H1 (cell line): ENCODE measurements around the gene IQCF5. TPM values are rescaled to one million over a fixed set of nuclear protein-coding genes. Genes with fewer than 3 reads are reported as not detected.

ENCODE experiments used
- CTCF ChIA-PET: fragments of 300-600 bp; sonication (Branson Sonifier 250); formaldehyde crosslinking; loops from one replicate; lab custom pipeline; 2021; ENCODE audit not compliant: partially characterized antibody; lab: Charles Lee
- POLR2A ChIA-PET: fragments of 300-600 bp; sonication (Branson Sonifier 250); formaldehyde crosslinking; loops from one replicate; lab custom pipeline; 2021; ENCODE audit warnings: inconsistent platforms; ENCODE audit not compliant: partially characterized antibody; lab: Charles Lee
- DNase-seq, 2 experiments: peaks; one replicate each; pipeline versions ENCODE4 v3.0.0 to v3.0.0-alpha.2; 2010 to 2022; ENCODE audit warnings: low spot score in 2 of 2, low read depth in 1 of 2, mixed read lengths in 1 of 2
- FAIRE-seq: peaks from 2 replicates; lab custom pipeline; 2011; peaks lifted over from hg19 to GRCh38; lab: Jason Lieb, UNC
- H2AFZ ChIP-seq: 2 replicates; pipeline ENCODE4 v1.8.1; 2012; ENCODE audit warnings: low read length, inconsistent platforms
- H2AK5ac ChIP-seq: 2 replicates; pipeline ENCODE4 v1.6.1; 2013; ENCODE audit warnings: low read depth, low read length
- H2BK120ac ChIP-seq: replicated peaks from 2 replicates; pipeline ENCODE3; 2013; ENCODE audit warnings: low read depth, low read length, inconsistent platforms
- H2BK12ac ChIP-seq: 2 replicates; pipeline ENCODE4 v1.6.1; 2013; ENCODE audit warnings: low read depth, low read length
- H2BK15ac ChIP-seq: 2 replicates; pipeline ENCODE4 v1.6.1; 2013; ENCODE audit warnings: low read length
- H2BK20ac ChIP-seq: 2 replicates; pipeline ENCODE4 v1.6.1; 2013; ENCODE audit warnings: low read length
- H2BK5ac ChIP-seq: 2 replicates; pipeline ENCODE4 v1.6.1; 2013; ENCODE audit warnings: low read depth, low read length
- H3K14ac ChIP-seq: 2 replicates; pipeline ENCODE4 v1.6.1; 2013; ENCODE audit warnings: inconsistent platforms; ENCODE audit not compliant: insufficient read length
- H3K18ac ChIP-seq: 2 replicates; pipeline ENCODE4 v1.6.1; 2013; ENCODE audit warnings: low read length; ENCODE audit errors: extremely low read depth
- H3K23ac ChIP-seq: 2 replicates; pipeline ENCODE4 v1.6.1; 2013; ENCODE audit warnings: inconsistent platforms; ENCODE audit not compliant: insufficient read length
- H3K23me2 ChIP-seq: 2 replicates; pipeline ENCODE4 v1.6.1; 2013; ENCODE audit warnings: low read depth, low read length
- H3K27ac ChIP-seq: 2 replicates; pipeline ENCODE4 v1.6.1; 2011; ENCODE audit warnings: low read depth, low read length, inconsistent platforms
- H3K27me3 ChIP-seq, 4 experiments: replicated peaks in 1 of 4; 1 replicate in 1 of 4; 2 replicates in 3 of 4; pipeline versions ENCODE4 v1.6.1 to v1.8.1; 2011 to 2013; ENCODE audit warnings: low read length in 3 of 4, mild to moderate bottlenecking in 3 of 4, inconsistent platforms in 2 of 4, mixed read lengths in 2 of 4, moderate library complexity in 1 of 4; ENCODE audit not compliant: control insufficient read depth in 3 of 4, insufficient read depth in 3 of 4; ENCODE audit errors: extremely low read depth in 1 of 4
- H3K36me3 ChIP-seq, 4 experiments: 2 replicates each; pipeline versions ENCODE4 v1.6.1 to v1.8.1; 2011 to 2013; ENCODE audit warnings: mild to moderate bottlenecking in 4 of 4, low read length in 3 of 4, moderate library complexity in 2 of 4, control low read depth in 1 of 4, inconsistent platforms in 1 of 4; ENCODE audit not compliant: insufficient read depth in 4 of 4, control insufficient read depth in 2 of 4
- H3K4ac ChIP-seq: replicated peaks from 2 replicates; pipeline ENCODE3; 2013; ENCODE audit warnings: low read length, low read depth, mixed read lengths, inconsistent platforms; ENCODE audit not compliant: insufficient read length
- H3K4me1 ChIP-seq, 4 experiments: replicated peaks in 1 of 4; 1 replicate in 1 of 4; 2 replicates in 3 of 4; pipeline versions ENCODE4 v1.6.1 to v1.8.1; 2011 to 2013; ENCODE audit warnings: low read length in 3 of 4, inconsistent platforms in 2 of 4, mixed read lengths in 1 of 4; ENCODE audit not compliant: insufficient read depth in 4 of 4, control insufficient read depth in 3 of 4
- H3K4me2 ChIP-seq, 2 experiments: 2 replicates each; pipeline versions ENCODE4 v1.6.1 to v1.8.1; 2011 to 2013; ENCODE audit warnings: low read depth in 2 of 2, low read length in 2 of 2, control low read depth in 1 of 2, inconsistent platforms in 1 of 2, mild to moderate bottlenecking in 1 of 2; ENCODE audit not compliant: insufficient read depth in 1 of 2
- H3K4me3 ChIP-seq, 4 experiments: fragments of 200-600, 300-600 bp in 1 of 4; sonication (generic), shearing (Covaris generic), sonication (Bioruptor Twin) in 1 of 4; 2 replicates each; pipeline versions ENCODE4 v1.5.1 to v1.8.1; 2011 to 2016; ENCODE audit warnings: low read length in 4 of 4, low read depth in 3 of 4, control low read depth in 2 of 4, inconsistent platforms in 2 of 4, mild to moderate bottlenecking in 2 of 4, mixed read lengths in 1 of 4, moderate library complexity in 1 of 4; ENCODE audit not compliant: insufficient read depth in 2 of 4; ENCODE audit errors: extremely low read depth in 1 of 4
- H3K56ac ChIP-seq: replicated peaks from 2 replicates; pipeline ENCODE3; 2013; ENCODE audit warnings: low read depth, mild to moderate bottlenecking, mixed read lengths, low read length, inconsistent platforms; ENCODE audit not compliant: insufficient read length
- H3K79me1 ChIP-seq: 2 replicates; pipeline ENCODE4 v1.6.1; 2013; ENCODE audit warnings: low read depth, low read length, control low read depth
- H3K79me2 ChIP-seq, 2 experiments: 2 replicates each; pipeline versions ENCODE4 v1.6.1 to v1.8.1; 2012 to 2013; ENCODE audit warnings: low read length in 2 of 2, mild to moderate bottlenecking in 2 of 2, inconsistent platforms in 1 of 2; ENCODE audit not compliant: insufficient read depth in 2 of 2, control insufficient read depth in 1 of 2
- H3K9ac ChIP-seq, 4 experiments: replicated peaks in 1 of 4; 1 replicate in 1 of 4; 2 replicates in 3 of 4; pipeline versions ENCODE4 v1.6.1 to v1.8.1; 2011 to 2013; ENCODE audit warnings: low read depth in 3 of 4, low read length in 3 of 4, control low read depth in 2 of 4, mild to moderate bottlenecking in 2 of 4, moderate library complexity in 2 of 4, inconsistent platforms in 1 of 4; ENCODE audit errors: extremely low read depth in 1 of 4
- H3K9me3 ChIP-seq, 2 experiments: 2 replicates each; pipeline versions ENCODE4 v1.6.1 to v1.8.1; 2012 to 2013; ENCODE audit warnings: mild to moderate bottlenecking in 2 of 2, moderate library complexity in 2 of 2, control low read depth in 1 of 2, inconsistent platforms in 1 of 2, low read depth in 1 of 2, low read length in 1 of 2, mixed read lengths in 1 of 2; ENCODE audit not compliant: insufficient read depth in 2 of 2
- H4K20me1 ChIP-seq, 2 experiments: replicated peaks in 1 of 2; 2 replicates each; pipeline versions ENCODE3 to v1.8.1; 2011 to 2013; ENCODE audit warnings: inconsistent platforms in 2 of 2, low read length in 2 of 2, mild to moderate bottlenecking in 1 of 2; ENCODE audit not compliant: insufficient read depth in 2 of 2, control insufficient read depth in 1 of 2
- H4K5ac ChIP-seq: 2 replicates; pipeline ENCODE4 v1.6.1; 2013; ENCODE audit warnings: low read length, low read depth, mixed read lengths, inconsistent platforms; ENCODE audit not compliant: insufficient read length
- H4K8ac ChIP-seq: 2 replicates; pipeline ENCODE4 v1.8.0; 2013; ENCODE audit warnings: mild to moderate bottlenecking, moderate library complexity, low read length, inconsistent platforms; ENCODE audit not compliant: insufficient read depth; ENCODE audit errors: extremely low read depth
- H4K91ac ChIP-seq: replicated peaks from 2 replicates; pipeline ENCODE3; 2013; ENCODE audit warnings: low read length, mixed read lengths, inconsistent platforms; ENCODE audit not compliant: insufficient read length
- BCL11A ChIP-seq, 2 experiments: IDR thresholded peaks; one replicate each; pipeline ENCODE4 v1.6.1; 2011; ENCODE audit warnings: low read depth in 2 of 2, low read length in 2 of 2, mild to moderate bottlenecking in 2 of 2
- CBX8 ChIP-seq: fragments of 300-800, 300-1000 bp; sonication (generic); IDR thresholded peaks from 2 replicates; pipeline ENCODE4 v1.7.1; 2016; ENCODE audit warnings: low read depth, low read length, borderline replicate concordance
- E2F6 ChIP-seq: IDR thresholded peaks from 2 replicates; pipeline ENCODE4 v1.6.1; 2012; ENCODE audit warnings: inconsistent platforms
- EZH2 ChIP-seq: fragments of 200-600 bp; sonication (generic); IDR thresholded peaks from 2 replicates; pipeline ENCODE4 v1.7.1; 2012; ENCODE audit warnings: low read depth, mild to moderate bottlenecking, moderate library complexity, low read length, inconsistent platforms; ENCODE audit not compliant: severe bottlenecking
- FOSL1 ChIP-seq: IDR thresholded peaks from 2 replicates; pipeline ENCODE4 v1.6.1; 2011; ENCODE audit warnings: mild to moderate bottlenecking, low read depth, low read length, moderate library complexity; ENCODE audit not compliant: insufficient read depth
- HDAC6 ChIP-seq: IDR thresholded peaks from one replicate; pipeline ENCODE4 v1.7.1; 2012; ENCODE audit warnings: low read depth, mild to moderate bottlenecking, inconsistent platforms, low read length, moderate library complexity
- JUND ChIP-seq: IDR thresholded peaks from 2 replicates; pipeline ENCODE4 v1.6.1; 2011; ENCODE audit warnings: mild to moderate bottlenecking, improper control_type of control experiment, low read length
- PHF8 ChIP-seq: fragments of 200-600 bp; sonication (generic); conservative IDR thresholded peaks from 2 replicates; pipeline ENCODE4 v1.7.1; 2012; ENCODE audit warnings: low read depth, mild to moderate bottlenecking, inconsistent platforms, low read length, moderate library complexity
- RBBP5 ChIP-seq: IDR thresholded peaks from 2 replicates; pipeline ENCODE4 v1.7.1; 2012; ENCODE audit warnings: low read depth, mild to moderate bottlenecking, inconsistent platforms, low read length, moderate library complexity, borderline replicate concordance
- RNF2 ChIP-seq: fragments of 200-900, 300-1000 bp; sonication (generic); IDR thresholded peaks from 2 replicates; pipeline ENCODE4 v1.7.1; 2016; ENCODE audit warnings: borderline replicate concordance, low read depth, mild to moderate bottlenecking, antibody characterized with exemption, low read length; ENCODE audit not compliant: poor library complexity, severe bottlenecking; ENCODE audit errors: missing control alignments
- SAP30 ChIP-seq: fragments of 300-600 bp; sonication (generic); IDR thresholded peaks from 2 replicates; pipeline ENCODE4 v1.7.1; 2012; ENCODE audit warnings: low read length, moderate library complexity, mild to moderate bottlenecking, inconsistent platforms; ENCODE audit not compliant: insufficient read depth, insufficient replicate concordance
- SIRT6 ChIP-seq: IDR thresholded peaks from one replicate; pipeline ENCODE4 v1.7.1; 2012; ENCODE audit warnings: low read length, inconsistent platforms
- TEAD4 ChIP-seq: IDR thresholded peaks from 2 replicates; pipeline ENCODE4 v1.6.1; 2012; ENCODE audit warnings: low read depth, low read length, inconsistent platforms, mixed read lengths
- WGBS, 2 experiments: shearing (Covaris generic) in 1 of 2; methylation state at CpG; one replicate each; pipeline versions ENCODE4 v1.1.6 to v1.1.7; 2013 to 2015; ENCODE audit warnings: low lambda C conversion rate in 2 of 2, mixed read lengths in 2 of 2, inconsistent platforms in 1 of 2, low coverage in 1 of 2, missing lambda C conversion rate in 1 of 2; ENCODE audit not compliant: insufficient replicate concordance in 2 of 2, insufficient coverage in 1 of 2, insufficient read length in 1 of 2; ENCODE audit errors: extremely low coverage in 1 of 2, missing lambda C conversion rate in 1 of 2; 5-methylcytosine and 5-hydroxymethylcytosine counted together
- polyA plus RNA-seq, 7 experiments: library from polyadenylated mRNA; depleted of rRNA in 3 of 7; stranded (reverse) in 5 of 7; unstranded in 2 of 7; fragments of >200 nt in 5 of 7; fragments of 200-250 nt in 2 of 7; gene quantifications; 1 replicate in 5 of 7; 2 replicates in 1 of 7; 4 replicates in 1 of 7; pipeline versions ENCODE4 v1.2.1 to v1.2.3, GENCODE V29; 2011 to 2013; ENCODE audit warnings: missing spikeins in 2 of 7, mixed read lengths in 2 of 7
- total RNA-seq: library from RNA; stranded (reverse); fragmentation: NEBNext Ultra II Directional; extraction: Animal tissue kit (Norgen Biotek cat#: 25700); gene quantifications from 2 replicates; pipeline ENCODE4 v1.2.1, GENCODE V29; 2021

The IQCF5 gene
- total and polyA plus RNA-seq, 2 of the 8 experiments (the other 6 are each of a cell fraction or from before 2014, with no cell fraction given): not detected

- Histone ChIP-seq H4K8ac (no peak overlapping the region), H3K4me1 (no peaks in the 10 kb centered on the region), H3K79me2 (no peaks in the 10 kb centered on the region), H3K18ac (no peak overlapping the region), H3K56ac (no peak overlapping the region), H3K9me3 (peaks cover 0 to 3% of the 10 kb centered on the region in 2 experiments; a peak in 1 of 4 replicates), H3K9ac (no peak overlapping the region), H2AK5ac (no peak overlapping the region), H2AFZ (no peak overlapping the region), H3K23me2 (no peaks in the 10 kb centered on the region; the same call in 1 of the 2 replicates), H2BK5ac (no peak overlapping the region), H3K14ac (no peak overlapping the region), H3K23ac (no peak overlapping the region), H3K27me3 (no peaks in the 10 kb centered on the region), H3K4me2 (no peak overlapping the region), H3K4ac (no peak overlapping the region), H4K20me1 (no peaks in the 10 kb centered on the region), H3K4me3 (no peak overlapping the region), H3K79me1 (no peaks in the 10 kb centered on the region), H2BK20ac (no peak overlapping the region), H2BK15ac (no peak overlapping the region), H2BK12ac (no peak overlapping the region), H4K91ac (no peak overlapping the region), H3K27ac (no peak overlapping the region), H4K5ac (no peak overlapping the region), H3K36me3 (no peaks in the 10 kb centered on the region), H2BK120ac (no peak overlapping the region)
- ChIA-PET CTCF (interaction anchor here (1.0 kb wide), 1 partner anchor 13 kb away, joined by 3 read pairs; no protein-coding TSS in a partner anchor), POLR2A (no interaction called here)
- 89% methylated on average over 13 of the region's 13 CpGs; no CpG with 5 or more reads in 1 of the 2 experiments for WGBS, 2 experiments
- no peak for DNase-seq
- no peak for TF ChIP-seq TEAD4
- no peak for TF ChIP-seq SAP30
- no peak for TF ChIP-seq FOSL1
- TF ChIP-seq JUND: no peak
- no peak for TF ChIP-seq EZH2
- TF ChIP-seq HDAC6: no peak
- no peak for TF ChIP-seq CBX8
- no peak for TF ChIP-seq BCL11A (IDR thresholded peaks at IDR 0.05; ENCODE audit: low read depth in 2 of 2, low read length in 2 of 2)
- no peak for TF ChIP-seq E2F6
- no peak for TF ChIP-seq SIRT6
- TF ChIP-seq RBBP5: no peak
- TF ChIP-seq PHF8: no peak
- TF ChIP-seq RNF2: no peak
- FAIRE-seq: no peak
Observed at GRCh38 chr3:51862886-51863285, 12.5 kb downstream of the IQCF5 start.
